Mesothelial cell of epicardium (in vitro differentiated cells): ENCODE results near the gene NUBPL. TPM values are rescaled to one million over a fixed set of nuclear protein-coding genes. Genes with fewer than 3 reads are reported as not detected.
"Not testable (repeated sequence)": the region's sequence is repeated elsewhere in the genome, so short reads cannot be mapped to it uniquely, and the experiment has no call there.

Experiments
- DNase-seq, 2 experiments: peaks; one replicate each; pipeline ENCODE4 v3.0.0; 2021; ENCODE audit warnings: low spot score in 2 of 2; ENCODE audit not compliant: unreplicated experiment in 2 of 2
- H3K27ac Mint-ChIP-seq: 2 replicates; pipeline ENCODE4 v1.8.0; 2021; ENCODE audit warnings: mixed read lengths
- H3K27me3 Mint-ChIP-seq: 2 replicates; pipeline ENCODE4 v1.8.0; 2021; ENCODE audit warnings: low read depth, mixed read lengths
- H3K36me3 Mint-ChIP-seq: 2 replicates; pipeline ENCODE4 v1.8.0; 2021; ENCODE audit warnings: mixed read lengths
- H3K4me1 Mint-ChIP-seq: 2 replicates; pipeline ENCODE4 v1.8.0; 2021; ENCODE audit warnings: mixed read lengths
- H3K4me3 Mint-ChIP-seq: 2 replicates; pipeline ENCODE4 v1.8.0; 2021; ENCODE audit warnings: mild to moderate bottlenecking, moderate library complexity, mixed read lengths
- H3K9me3 Mint-ChIP-seq: 2 replicates; pipeline ENCODE4 v1.8.0; 2021; ENCODE audit warnings: mixed read lengths
- CTCF ChIP-seq: fragments of 200-600 bp; sonication (generic); IDR thresholded peaks from one replicate; pipeline ENCODE4 v1.5.0; 2021; ENCODE audit warnings: antibody characterized with exemption; ENCODE audit not compliant: unreplicated experiment
- total RNA-seq: library from RNA; stranded (reverse); gene quantifications from 3 replicates; pipeline ENCODE4 v1.2.1, GENCODE V29; 2021

Gene NUBPL
- total RNA-seq, 1 donor from 2014 or later: 19.7 TPM

- Mint-ChIP-seq H3K27me3 (no peaks in the 10 kb centered on the region), H3K4me3 (no peak overlapping the region), H3K36me3 (peaks cover 59% of the 10 kb centered on the region), H3K9me3 (peaks cover 63% of the 10 kb centered on the region), H3K27ac (no peak overlapping the region), H3K4me1 (no peaks in the 10 kb centered on the region)
- TF ChIP-seq CTCF: no peak
- no peak for DNase-seq
Measured at GRCh38 chr14:31611778-31612433, 50.7 kb downstream of the NUBPL start.

- H3K27me3 Mint-ChIP-seq: no peaks in the 10 kb centered on the region
- no peak overlapping the region for H3K4me3 Mint-ChIP-seq
- no peak for DNase-seq
- no peaks in the 10 kb centered on the region for H3K4me1 Mint-ChIP-seq
- peaks cover 49% of the 10 kb centered on the region for H3K36me3 Mint-ChIP-seq
- H3K27ac Mint-ChIP-seq: no peak overlapping the region
- peaks cover 65% of the 10 kb centered on the region for H3K9me3 Mint-ChIP-seq
- TF ChIP-seq CTCF: no peak
Measured at GRCh38 chr14:31613188-31613587, 52.0 kb downstream of the NUBPL start.

- not testable (repeated sequence) for DNase-seq, H3K4me3 Mint-ChIP-seq, H3K4me1 Mint-ChIP-seq, H3K27ac Mint-ChIP-seq, H3K27me3 Mint-ChIP-seq
- H3K36me3 Mint-ChIP-seq: peaks cover 61% of the 10 kb centered on the region
- peaks cover 57% of the 10 kb centered on the region for H3K9me3 Mint-ChIP-seq
Measured at GRCh38 chr14:31618884-31619283, 57.7 kb downstream of the NUBPL start.

GRCh38 chr14:31619440-31619839 lies 58.2 kb downstream of the NUBPL start:
- H3K4me1 Mint-ChIP-seq: no peaks in the 10 kb centered on the region
- H3K4me3 Mint-ChIP-seq: no peak overlapping the region
- no peak overlapping the region for H3K27ac Mint-ChIP-seq
- DNase-seq: no peak
- H3K9me3 Mint-ChIP-seq: peaks cover 62% of the 10 kb centered on the region
- no peak for TF ChIP-seq CTCF
- H3K27me3 Mint-ChIP-seq: no peaks in the 10 kb centered on the region
- H3K36me3 Mint-ChIP-seq: peaks cover 65% of the 10 kb centered on the region

- H3K36me3 Mint-ChIP-seq: peaks cover 57% of the 10 kb centered on the region
- H3K9me3 Mint-ChIP-seq: peaks cover 58% of the 10 kb centered on the region
- not testable (repeated sequence) for DNase-seq
Measured at GRCh38 chr14:31620898-31621297, 59.7 kb downstream of the NUBPL start.

GRCh38 chr14:31622060-31622459 lies 60.9 kb downstream of the NUBPL start:
- no peaks in the 10 kb centered on the region for H3K4me1 Mint-ChIP-seq
- H3K36me3 Mint-ChIP-seq: peaks cover 47% of the 10 kb centered on the region
- no peaks in the 10 kb centered on the region for H3K27me3 Mint-ChIP-seq
- H3K4me3 Mint-ChIP-seq: no peak overlapping the region
- H3K9me3 Mint-ChIP-seq: peaks cover 52% of the 10 kb centered on the region
- no peak overlapping the region for H3K27ac Mint-ChIP-seq
- no peak for TF ChIP-seq CTCF
- DNase-seq: no peak

More at GRCh38 chr14:31620898-31621297, 59.7 kb downstream of the NUBPL start:
- H3K4me1 Mint-ChIP-seq, H3K4me3 Mint-ChIP-seq, H3K27me3 Mint-ChIP-seq, H3K27ac Mint-ChIP-seq: not testable (repeated sequence)

- not testable (repeated sequence) for DNase-seq, H3K4me1 Mint-ChIP-seq, H3K27ac Mint-ChIP-seq, H3K4me3 Mint-ChIP-seq, H3K27me3 Mint-ChIP-seq
- Mint-ChIP-seq H3K36me3 (peaks cover 40% of the 10 kb centered on the region), H3K9me3 (peaks cover 35% of the 10 kb centered on the region)
Measured at GRCh38 chr14:31652900-31653299, 91.7 kb downstream of the NUBPL start.
